GM18867 (cell line): ENCODE measurements around the gene SEC16B.

ENCODE experiments used
- ATAC-seq: cut with Tn5 transposase; IDR thresholded peaks from one replicate; pipeline ENCODE4 v1.9.1; 2021; ENCODE audit warnings: mild to moderate bottlenecking, moderate library complexity; ENCODE audit not compliant: unreplicated experiment

Gene SEC16B

GRCh38 chr1:177913762-177914540 lies 55.9 kb downstream of the SEC16B start:
- ATAC-seq = no peak

DNA sequence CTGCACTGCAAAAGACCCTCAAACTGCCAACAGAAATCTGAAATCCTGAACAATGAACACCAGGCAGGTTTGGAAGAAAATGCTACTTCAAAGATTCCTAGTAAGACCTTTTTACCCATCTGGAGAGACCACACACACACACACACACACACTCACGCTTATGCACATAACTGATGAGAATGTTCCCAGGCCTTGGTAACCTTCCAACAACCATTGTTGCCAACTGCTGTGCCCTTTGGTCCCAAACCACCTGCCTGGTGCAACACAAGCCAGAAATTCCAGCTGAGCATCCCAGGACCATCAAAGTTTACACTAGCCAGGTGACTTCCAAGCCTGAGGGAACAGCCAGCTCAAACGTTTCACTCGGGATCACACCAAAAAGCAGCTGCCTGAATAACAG lies 56.9 kb downstream of the SEC16B start:
- no peak for ATAC-seq

DNA sequence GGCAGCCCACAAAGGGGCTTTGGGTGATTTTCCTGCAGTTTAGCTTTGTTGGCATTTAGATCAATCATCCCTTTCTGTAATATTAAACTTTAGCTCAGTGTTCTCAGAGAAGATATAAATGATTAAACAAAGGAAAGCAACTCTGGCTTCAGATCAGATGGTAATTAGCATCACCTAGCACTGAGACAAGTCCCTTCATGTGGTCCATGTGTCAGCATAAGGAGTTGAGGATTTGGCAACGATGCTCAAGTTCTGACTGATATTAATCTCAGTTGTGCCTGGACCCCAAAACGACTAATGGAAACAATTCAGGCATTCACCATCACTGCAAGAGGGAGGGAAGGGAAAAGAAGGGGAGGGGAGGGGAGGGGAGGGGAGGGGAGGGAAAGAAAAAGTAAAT lies 60.4 kb downstream of the SEC16B start:
- no peak for ATAC-seq

DNA sequence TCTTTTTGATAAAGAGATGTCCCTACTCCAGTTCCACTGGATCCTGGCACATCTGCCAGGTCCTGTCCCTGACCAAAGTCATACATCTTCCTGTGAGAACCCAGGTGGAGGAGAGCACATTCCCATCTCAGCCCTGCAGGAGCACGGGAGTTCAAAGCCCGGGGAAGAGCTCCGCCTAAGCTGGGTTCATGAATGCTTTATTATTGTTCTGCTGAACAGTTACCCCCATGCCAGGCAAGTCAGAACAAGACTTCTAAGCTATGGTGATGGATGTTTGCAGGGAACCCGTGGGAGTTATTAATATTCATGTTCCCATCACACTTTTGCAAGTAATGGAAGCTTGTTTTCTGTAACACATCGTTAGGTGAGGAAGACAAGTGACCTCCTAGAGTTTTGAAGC lies 62.9 kb downstream of the SEC16B start:
- ATAC-seq = no peak

GRCh38 chr1:177905686-177906085 lies 64.2 kb downstream of the SEC16B start:
- no peak for ATAC-seq

GRCh38 chr1:177902266-177902665 lies 67.6 kb downstream of the SEC16B start:
- ATAC-seq = no peak

- ATAC-seq = no peak
These were observed 71.7 kb downstream of the SEC16B start for GRCh38 chr1:177897998-177898654.

DNA sequence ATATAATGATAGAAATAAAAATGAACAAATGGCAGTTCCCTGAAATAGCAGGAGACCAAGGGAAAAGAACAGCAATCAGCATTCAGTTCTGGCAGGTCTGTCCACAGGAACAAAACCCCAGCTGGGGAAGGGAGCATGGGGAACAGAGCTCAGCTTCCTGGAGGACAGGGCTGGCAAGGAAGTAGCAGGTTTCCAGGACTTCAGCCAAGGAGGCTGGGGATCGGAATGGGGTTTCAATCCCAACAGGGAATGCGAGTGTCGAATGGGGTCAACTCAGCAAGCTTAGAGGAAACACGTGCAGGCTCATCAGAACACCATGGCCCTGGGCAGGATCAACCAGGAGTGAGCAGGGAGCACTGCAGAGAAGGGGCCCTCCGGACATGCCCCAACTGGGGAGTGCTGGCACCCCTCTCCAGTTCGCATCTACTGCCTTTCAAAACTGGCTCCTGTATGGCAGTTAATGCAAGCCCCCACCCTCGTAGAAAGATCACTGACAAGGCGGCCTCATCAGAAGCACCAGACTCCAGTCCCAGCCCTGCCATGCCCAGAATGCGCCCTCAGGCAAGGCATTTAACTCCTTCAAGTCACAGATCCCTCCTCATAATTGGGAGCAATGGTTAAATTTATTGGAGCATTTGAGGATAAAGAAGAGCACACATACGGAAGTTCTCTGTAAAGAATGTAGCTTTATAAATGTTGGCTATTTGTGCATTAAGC lies 72.4 kb downstream of the SEC16B start:
- no peak for ATAC-seq
